Renal cortical epithelial cell (primary cell): ENCODE results near the gene GMPPA. TPM values are rescaled to one million over a fixed set of nuclear protein-coding genes. Genes with fewer than 3 reads are reported as not detected.

ENCODE experiments used
- DNase-seq: peaks from one replicate; pipeline ENCODE4 v3.0.0-alpha.2; 2011; ENCODE audit warnings: low read depth
- total RNA-seq: library from RNA; depleted of rRNA; stranded (reverse); fragments of >200 nt; gene quantifications from 2 replicates; pipeline ENCODE4 v1.2.3, GENCODE V29; 2014

GMPPA gene
- total RNA-seq, 1 donor from 2014 or later, result 32.0 TPM

- no peak for DNase-seq
These were observed 14.1 kb upstream of the GMPPA start for GRCh38 chr2:219484343-219485200.

- no peak for DNase-seq
These were observed 13.5 kb upstream of the GMPPA start for GRCh38 chr2:219485201-219485580.

GRCh38 chr2:219486380-219486959 is 12.2 kb upstream of the GMPPA start:
- no peak for DNase-seq

- DNase-seq, result no peak
These were observed 10.4 kb upstream of the GMPPA start for GRCh38 chr2:219488149-219488843.

- no peak for DNase-seq
These were observed 9.9 kb upstream of the GMPPA start for GRCh38 chr2:219488844-219489194.

GRCh38 chr2:219489315-219489714 is 9.4 kb upstream of the GMPPA start:
- DNase-seq, result no peak

- no peak for DNase-seq
These were observed 8.5 kb upstream of the GMPPA start for GRCh38 chr2:219490186-219490585.

- DNase-seq, result no peak
These were observed 8.0 kb upstream of the GMPPA start for GRCh38 chr2:219490600-219491130.

GRCh38 chr2:219491278-219491963 is 7.3 kb upstream of the GMPPA start:
- DNase-seq, result no peak

- DNase-seq, result no peak
These were observed 6.1 kb upstream of the GMPPA start for GRCh38 chr2:219492575-219492974.

GRCh38 chr2:219493086-219493485 is 5.6 kb upstream of the GMPPA start:
- DNase-seq, result no peak

- no peak for DNase-seq
These were observed 3.6 kb upstream of the GMPPA start for GRCh38 chr2:219494952-219495530.

GRCh38 chr2:219495531-219496122 is 3.1 kb upstream of the GMPPA start:
- DNase-seq, result peak; percentile 58

- no peak for DNase-seq
These were observed 2.4 kb upstream of the GMPPA start for GRCh38 chr2:219496247-219496824.

GRCh38 chr2:219496825-219497494 is 1.7 kb upstream of the GMPPA start:
- no peak for DNase-seq

- DNase-seq, result peak; percentile 55
These were observed 1.0 kb upstream of the GMPPA start for GRCh38 chr2:219497495-219498279.

GRCh38 chr2:219499058-219499307 is 292 bp downstream of the GMPPA start:
- no peak for DNase-seq

GRCh38 chr2:219499555-219499954 is 864 bp downstream of the GMPPA start:
- DNase-seq, result no peak

GRCh38 chr2:219500135-219500534 is 1.4 kb downstream of the GMPPA start:
- DNase-seq, result no peak

GRCh38 chr2:219501849-219502248 is 3.2 kb downstream of the GMPPA start:
- DNase-seq, result no peak
